Ascending aorta (tissue), 2 donors: Measurements from ENCODE around the gene MIGA1. TPM values are rescaled to one million over a fixed set of nuclear protein-coding genes. Genes with fewer than 3 reads are reported as not detected.
"Not testable (repeated sequence)": the region's sequence is repeated elsewhere in the genome, so short reads cannot be mapped to it uniquely, and the experiment has no call there.

Experiments used
- DNase-seq, 2 donors: peaks; one replicate each; pipeline ENCODE4 v3.0.0-alpha.2; 2019; ENCODE audit warnings: low spot score in 2 of 2
- H3K27ac ChIP-seq, 2 donors: fragments of 200-600 bp; sonication (generic); one replicate each; pipeline ENCODE4 v1.5.1; 2016 to 2017; ENCODE audit warnings: mild to moderate bottlenecking in 1 of 2
- H3K27me3 ChIP-seq: fragments of 200-600 bp; sonication (generic); one replicate; pipeline ENCODE4 v1.5.1; 2017
- H3K36me3 ChIP-seq, 2 donors: fragments of 200-600 bp; sonication (generic); one replicate each; pipeline ENCODE4 v1.5.1; 2016
- H3K4me1 ChIP-seq, 2 donors: fragments of 200-600 bp; sonication (generic); one replicate each; pipeline ENCODE4 v1.5.1; 2016 to 2017; ENCODE audit warnings: mild to moderate bottlenecking in 1 of 2
- H3K4me3 ChIP-seq, 2 donors: fragments of 200-600 bp; sonication (generic); one replicate each; pipeline ENCODE4 v1.5.1; 2016 to 2017; ENCODE audit warnings: mild to moderate bottlenecking in 1 of 2
- H3K9me3 ChIP-seq, 2 donors: fragments of 200-600 bp; sonication (generic); one replicate each; pipeline ENCODE4 v1.5.1; 2016
- CTCF ChIP-seq, 3 experiments: fragments of 200-600 bp in 2 of 3; fragments of 450-650 bp in 1 of 3; sonication (generic) in 2 of 3; IDR thresholded peaks; one replicate each; pipeline ENCODE4 v1.5.1; 2016 to 2019; ENCODE audit warnings: antibody characterized with exemption in 3 of 3, mild to moderate bottlenecking in 1 of 3, moderate library complexity in 1 of 3
- intact Hi-C: fragments of 100-400 bp; cut with DNase I; formaldehyde crosslinking; loops from one replicate; pipeline ENCODE4 v1.15.1; 2023
- total RNA-seq: library from RNA; depleted of rRNA; stranded (reverse); fragments of >200 nt; gene quantifications from one replicate; pipeline ENCODE4 v1.1.0, GENCODE V29; 2016

The MIGA1 gene
- total RNA-seq, 1 donor from 2014 or later = 13.1 TPM

- Histone ChIP-seq H3K4me3 (no peak overlapping the region), H3K27ac (peak overlapping the region; percentile 29 to 56), H3K9me3 (no peaks in the 10 kb centered on the region), H3K4me1 (peaks cover 6 to 23% of the 10 kb centered on the region in 2 donors), H3K36me3 (peaks cover 0 to 10% of the 10 kb centered on the region in 2 donors), H3K27me3 (no peaks in the 10 kb centered on the region)
- DNase-seq = no peak
- no peak for TF ChIP-seq CTCF (IDR thresholded peaks at IDR 0.05)
- intact Hi-C loops = loop anchor here (1.0 kb wide), 1 partner anchor 65 kb away; no protein-coding TSS in a partner anchor
Measured at GRCh38 chr1:77824694-77825093, 45.2 kb downstream of the MIGA1 start.

- Histone ChIP-seq H3K4me3 (no peak overlapping the region), H3K27me3 (no peaks in the 10 kb centered on the region), H3K9me3 (no peaks in the 10 kb centered on the region), H3K36me3 (peaks cover 0 to 5% of the 10 kb centered on the region in 2 donors), H3K27ac (peak overlapping the region; percentile 29 to 56), H3K4me1 (peaks cover 6 to 25% of the 10 kb centered on the region in 2 donors)
- peak in 1 of 2 donors; percentile 72 for DNase-seq
- peak in 1 of 3 experiments; percentile 48 for TF ChIP-seq CTCF (IDR thresholded peaks at IDR 0.05)
- intact Hi-C loops = no loop called here
Measured at GRCh38 chr1:77825131-77825709, 45.8 kb downstream of the MIGA1 start.

GRCh38 chr1:77826851-77827250 is 47.4 kb downstream of the MIGA1 start:
- H3K4me1 ChIP-seq = peaks cover 6 to 41% of the 10 kb centered on the region in 2 donors
- H3K4me3 ChIP-seq, H3K27me3 ChIP-seq, H3K36me3 ChIP-seq, intact Hi-C loops, DNase-seq, H3K9me3 ChIP-seq: not testable (repeated sequence)
- H3K27ac ChIP-seq = peak overlapping the region; percentile 8 to 22

- Histone ChIP-seq H3K4me1 (peaks cover 9 to 46% of the 10 kb centered on the region in 2 donors), H3K27ac (no peak overlapping the region), H3K9me3 (no peaks in the 10 kb centered on the region), H3K4me3 (no peak overlapping the region), H3K27me3 (no peaks in the 10 kb centered on the region), H3K36me3 (no peaks in the 10 kb centered on the region)
- intact Hi-C loops = no loop called here
- no peak for TF ChIP-seq CTCF (IDR thresholded peaks at IDR 0.05)
- DNase-seq = no peak
Measured at GRCh38 chr1:77828098-77828497, 48.6 kb downstream of the MIGA1 start.

- H3K4me3 ChIP-seq = no peak overlapping the region
Measured at GRCh38 chr1:77829851-77830250, 50.4 kb downstream of the MIGA1 start.

More at GRCh38 chr1:77829851-77830250, 50.4 kb downstream of the MIGA1 start:
- no peak for TF ChIP-seq CTCF (IDR thresholded peaks at IDR 0.05)
- H3K27ac ChIP-seq = peak overlapping the region; percentile 83 to 93
- no peaks in the 10 kb centered on the region for H3K27me3 ChIP-seq
- H3K4me1 ChIP-seq = peaks cover 6 to 51% of the 10 kb centered on the region in 2 donors
- H3K9me3 ChIP-seq = no peaks in the 10 kb centered on the region
- no peaks in the 10 kb centered on the region for H3K36me3 ChIP-seq
- no peak for DNase-seq
- intact Hi-C loops = loop anchor here (5.0 to 10.0 kb wide), 4 partner anchors 148 to 1758 kb away; partner anchors contain the start of genes DNAJB4, ST6GALNAC3 and ZZZ3
